ENCODE results near the gene CPTP. TPM values are rescaled to one million over a fixed set of nuclear protein-coding genes. Genes with fewer than 3 reads are reported as not detected.

Gene CPTP
- total RNA-seq, 4 donors from 2014 or later: 10.4 to 42.7 (median 30.1) TPM

DNA sequence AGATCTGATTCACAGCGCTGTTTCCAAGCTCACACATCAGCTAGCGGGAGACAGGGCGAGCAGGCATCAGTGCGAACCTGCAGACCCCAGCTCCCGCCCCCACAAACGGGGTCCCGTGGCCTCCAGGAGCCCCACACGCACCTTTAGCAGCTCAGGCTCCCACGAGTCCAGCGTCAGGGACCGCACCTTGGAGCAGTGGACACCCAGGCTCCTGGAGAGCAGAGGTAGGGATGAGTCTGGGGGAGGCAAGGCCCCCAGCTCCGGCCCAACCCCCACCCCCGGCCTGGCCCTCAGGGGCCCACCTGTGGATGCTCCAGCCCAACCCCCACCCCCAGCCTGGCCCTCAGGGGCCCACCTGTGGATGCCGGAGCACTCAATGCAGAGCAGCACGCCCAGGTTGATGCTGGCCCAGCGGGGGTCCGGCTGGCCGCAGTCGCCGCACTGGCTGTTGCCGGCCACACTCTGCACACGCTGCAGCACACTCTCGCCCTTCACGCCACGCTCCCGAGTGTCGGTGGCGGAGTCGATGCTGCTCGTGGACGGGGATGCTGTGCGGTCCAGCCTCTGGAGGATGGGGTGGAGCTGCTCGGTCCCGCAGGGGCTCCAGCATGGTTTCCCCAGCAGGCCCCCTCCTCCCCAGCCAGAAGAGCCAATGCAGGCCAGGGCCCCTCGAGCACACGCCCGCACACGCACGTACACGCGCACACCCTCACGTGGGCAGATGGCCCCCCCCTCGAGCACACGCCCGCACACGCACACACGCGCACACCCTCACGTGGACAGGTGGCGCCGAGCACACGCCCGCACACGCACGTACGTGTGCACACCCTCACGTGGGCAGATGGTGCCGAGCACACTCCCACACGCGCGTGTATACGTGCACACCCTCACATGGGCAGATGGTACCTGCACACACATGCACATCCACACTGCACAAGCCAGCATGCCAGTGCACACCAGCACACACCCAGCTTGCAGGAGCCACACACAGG lies 28.2 kb upstream of the CPTP start:
- WGBS, 2 donors (ENCODE audit: low coverage in 1 of 2): 87 to 95% methylated on average over 4 to 17 of the region's 62 CpGs
- H3K4me1 ChIP-seq: peaks cover 0 to 8% (median 0%) of the 10 kb centered on the region in 3 donors
- no peak for ATAC-seq
- TF ChIP-seq POLR2A (IDR thresholded peaks at IDR 0.05): no peak
- no peak for TF ChIP-seq POLR2AphosphoS5 (IDR thresholded peaks at IDR 0.05)
- TF ChIP-seq EP300 (IDR thresholded peaks at IDR 0.05): no peak
- TF ChIP-seq, protein P1, sequence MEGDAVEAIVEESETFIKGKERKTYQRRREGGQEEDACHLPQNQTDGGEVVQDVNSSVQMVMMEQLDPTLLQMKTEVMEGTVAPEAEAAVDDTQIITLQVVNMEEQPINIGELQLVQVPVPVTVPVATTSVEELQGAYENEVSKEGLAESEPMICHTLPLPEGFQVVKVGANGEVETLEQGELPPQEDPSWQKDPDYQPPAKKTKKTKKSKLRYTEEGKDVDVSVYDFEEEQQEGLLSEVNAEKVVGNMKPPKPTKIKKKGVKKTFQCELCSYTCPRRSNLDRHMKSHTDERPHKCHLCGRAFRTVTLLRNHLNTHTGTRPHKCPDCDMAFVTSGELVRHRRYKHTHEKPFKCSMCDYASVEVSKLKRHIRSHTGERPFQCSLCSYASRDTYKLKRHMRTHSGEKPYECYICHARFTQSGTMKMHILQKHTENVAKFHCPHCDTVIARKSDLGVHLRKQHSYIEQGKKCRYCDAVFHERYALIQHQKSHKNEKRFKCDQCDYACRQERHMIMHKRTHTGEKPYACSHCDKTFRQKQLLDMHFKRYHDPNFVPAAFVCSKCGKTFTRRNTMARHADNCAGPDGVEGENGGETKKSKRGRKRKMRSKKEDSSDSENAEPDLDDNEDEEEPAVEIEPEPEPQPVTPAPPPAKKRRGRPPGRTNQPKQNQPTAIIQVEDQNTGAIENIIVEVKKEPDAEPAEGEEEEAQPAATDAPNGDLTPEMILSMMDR (IDR thresholded peaks at IDR 0.05): no peak
- no peak overlapping the region for H3K27ac ChIP-seq
- H3K27me3 ChIP-seq: no peaks in the 10 kb centered on the region
- H3K36me3 ChIP-seq: peaks cover 0 to 77% of the 10 kb centered on the region in 2 donors
- no peaks in the 10 kb centered on the region for H3K9me3 ChIP-seq
- H3K4me3 ChIP-seq: no peak overlapping the region

- no peak overlapping the region for H3K27ac ChIP-seq
- no peaks in the 10 kb centered on the region for H3K27me3 ChIP-seq
- TF ChIP-seq POLR2AphosphoS5 (IDR thresholded peaks at IDR 0.05): no peak
- TF ChIP-seq, protein P1 (IDR thresholded peaks at IDR 0.05): no peak
- TF ChIP-seq EP300 (IDR thresholded peaks at IDR 0.05): no peak
- TF ChIP-seq POLR2A (IDR thresholded peaks at IDR 0.05): no peak
- no peaks in the 10 kb centered on the region for H3K9me3 ChIP-seq
- H3K36me3 ChIP-seq: peaks cover 0 to 73% of the 10 kb centered on the region in 2 donors
- 100% methylated on average over 2 of the region's 31 CpGs; no CpG with 5 or more reads in 1 of the 2 donors for WGBS, 2 donors (ENCODE audit: low coverage in 1 of 2)
- peaks cover 0 to 1% (median 0%) of the 10 kb centered on the region in 3 donors for H3K4me1 ChIP-seq
- no peak overlapping the region for H3K4me3 ChIP-seq
- ATAC-seq: no peak
Measured at GRCh38 chr1:1297802-1298424, 26.7 kb upstream of the CPTP start.

DNA sequence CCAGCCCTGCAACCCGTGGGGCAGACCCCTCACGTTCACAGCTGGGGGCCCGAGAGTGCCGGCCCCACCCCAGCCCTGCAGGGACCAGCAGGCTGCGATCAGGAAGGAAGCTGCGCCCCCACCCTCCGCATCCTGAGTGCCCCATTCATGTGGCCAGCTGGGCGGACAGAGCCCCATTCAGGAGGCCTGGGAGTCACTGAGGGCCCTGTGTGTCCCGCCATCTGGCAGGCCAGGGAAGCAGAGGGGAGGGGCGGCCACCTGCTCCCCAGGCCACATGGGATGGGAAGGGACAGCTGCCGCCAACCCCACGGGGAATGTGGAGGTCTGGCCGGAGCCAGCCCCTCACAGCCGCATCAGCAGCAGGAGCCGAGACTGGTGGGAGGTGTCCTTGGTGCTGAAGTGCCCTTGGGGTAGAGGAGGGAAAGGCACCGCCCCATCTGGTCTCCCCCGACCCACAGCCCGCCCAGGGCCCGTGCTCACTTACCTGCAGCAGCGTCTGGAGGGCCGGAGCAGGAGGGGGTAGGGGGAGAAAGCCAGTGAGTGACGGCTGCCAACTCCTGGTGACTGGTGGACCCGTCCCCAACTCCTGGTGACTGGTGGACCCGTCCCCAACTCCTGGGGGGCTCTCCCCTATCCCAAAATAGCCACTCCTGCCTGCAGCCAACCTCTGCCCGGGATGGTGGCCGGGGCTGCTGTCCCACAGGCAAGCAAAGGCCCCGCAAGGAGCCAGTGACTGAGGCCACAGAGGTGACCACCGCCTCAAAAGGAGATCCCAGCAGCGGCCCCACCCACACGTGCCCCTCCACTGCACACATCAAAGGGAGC lies 25.5 kb upstream of the CPTP start:
- Histone ChIP-seq H3K27me3 (no peaks in the 10 kb centered on the region), H3K4me1 (peaks cover 0 to 13% (median 7%) of the 10 kb centered on the region in 3 donors), H3K4me3 (no peak overlapping the region), H3K9me3 (no peaks in the 10 kb centered on the region), H3K36me3 (peaks cover 0 to 62% of the 10 kb centered on the region in 2 donors), H3K27ac (no peak overlapping the region)
- TF ChIP-seq, protein P1 (IDR thresholded peaks at IDR 0.05): no peak
- TF ChIP-seq POLR2A (IDR thresholded peaks at IDR 0.05): no peak
- TF ChIP-seq POLR2AphosphoS5 (IDR thresholded peaks at IDR 0.05): no peak
- no peak for TF ChIP-seq EP300 (IDR thresholded peaks at IDR 0.05)
- no CpG with 5 or more reads among the region's 30 CpGs for WGBS, 2 donors (ENCODE audit: low coverage in 1 of 2)
- ATAC-seq: no peak

- ATAC-seq: no peak
- no peak overlapping the region for H3K4me3 ChIP-seq
- no peaks in the 10 kb centered on the region for H3K27me3 ChIP-seq
- H3K9me3 ChIP-seq: no peaks in the 10 kb centered on the region
- WGBS, 2 donors (ENCODE audit: low coverage in 1 of 2): no CpG with 5 or more reads among the region's 22 CpGs
- peaks cover 0 to 20% (median 15%) of the 10 kb centered on the region in 3 donors for H3K4me1 ChIP-seq
- TF ChIP-seq, protein P1 (IDR thresholded peaks at IDR 0.05): no peak
- TF ChIP-seq POLR2A (IDR thresholded peaks at IDR 0.05) (no peak), POLR2AphosphoS5 (IDR thresholded peaks at IDR 0.05) (no peak), EP300 (IDR thresholded peaks at IDR 0.05) (no peak)
- no peak overlapping the region for H3K27ac ChIP-seq
- H3K36me3 ChIP-seq: peaks cover 0 to 54% of the 10 kb centered on the region in 2 donors
Measured at GRCh38 chr1:1299686-1300351, 24.8 kb upstream of the CPTP start.
